ENCODE results near the gene ZCRB1. TPM values are rescaled to one million over a fixed set of nuclear protein-coding genes. Genes with fewer than 3 reads are reported as not detected.
A peak's percentile ranks its signal among the peaks of the same experiment; 100 is the strongest.

ZCRB1 gene
- total RNA-seq, 4 donors from 2014 or later, result 24.4 to 42.4 (median 35.0) TPM

GRCh38 chr12:42298887-42299286, 27.0 kb downstream of the ZCRB1 start:
- no peaks in the 10 kb centered on the region for H3K9me3 ChIP-seq
- no peaks in the 10 kb centered on the region for H3K4me1 ChIP-seq
- H3K27me3 ChIP-seq, result no peaks in the 10 kb centered on the region
- intact Hi-C loops (cut with DNase I; ENCODE audit: low total_unique reads) (no loop called here), in situ Hi-C loops (cut with MboI; ENCODE audit: low sequenced_read_pairs in 4 of 4) (no loop called here)
- H3K36me3 ChIP-seq, result no peaks in the 10 kb centered on the region
- H3K4me3 ChIP-seq, result no peak overlapping the region
- no peak overlapping the region for H3K27ac ChIP-seq
- ATAC-seq (no peak), DNase-seq (no peak)
- TF ChIP-seq POLR2A (IDR thresholded peaks at IDR 0.05) (no peak), CTCF (IDR thresholded peaks at IDR 0.05 in 4 of 5, conservative IDR thresholded peaks at IDR 0.05 in 1 of 5) (no peak)

DNA sequence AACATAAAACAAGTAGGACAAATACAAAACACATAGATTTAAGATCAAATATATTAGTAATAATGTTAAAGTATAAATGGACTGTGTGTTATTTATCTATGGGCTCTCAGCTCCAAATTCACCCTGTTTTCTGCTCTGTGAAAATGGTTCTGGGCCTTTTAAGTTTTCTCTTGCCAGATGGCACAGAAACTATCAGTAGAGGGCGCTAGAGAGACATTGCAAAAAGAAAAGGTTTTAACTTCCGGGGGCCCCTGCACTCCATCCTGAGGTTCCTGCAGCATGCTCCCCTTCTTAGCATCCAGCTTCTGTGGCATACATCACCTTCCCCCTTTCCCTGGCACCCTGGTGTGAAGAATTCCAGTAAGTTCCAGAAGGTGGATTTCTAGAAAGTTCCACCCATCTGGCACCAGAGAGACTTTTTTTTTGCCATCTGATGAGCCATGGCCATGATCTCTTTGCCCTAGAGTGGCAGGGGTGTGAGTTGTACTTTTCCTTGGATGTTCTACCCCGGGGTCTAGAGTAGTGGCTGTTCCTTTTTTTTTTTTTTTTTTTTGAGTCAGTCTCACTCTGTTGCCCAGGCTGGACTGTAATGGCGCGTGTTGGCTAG, 29.3 kb downstream of the ZCRB1 start:
- Histone ChIP-seq H3K27ac (no peak overlapping the region), H3K4me1 (no peaks in the 10 kb centered on the region), H3K9me3 (no peaks in the 10 kb centered on the region), H3K4me3 (no peak overlapping the region), H3K36me3 (no peaks in the 10 kb centered on the region), H3K27me3 (no peaks in the 10 kb centered on the region)
- no peak for ATAC-seq
- intact Hi-C loops (cut with DNase I; ENCODE audit: low total_unique reads) (no loop called here), in situ Hi-C loops (cut with MboI; ENCODE audit: low sequenced_read_pairs in 4 of 4) (no loop called here)
- TF ChIP-seq POLR2A (IDR thresholded peaks at IDR 0.05), result no peak
- peak in 1 of 5 experiments; percentile 26 for TF ChIP-seq CTCF (IDR thresholded peaks at IDR 0.05 in 4 of 5, conservative IDR thresholded peaks at IDR 0.05 in 1 of 5)
- DNase-seq, result no peak

DNA sequence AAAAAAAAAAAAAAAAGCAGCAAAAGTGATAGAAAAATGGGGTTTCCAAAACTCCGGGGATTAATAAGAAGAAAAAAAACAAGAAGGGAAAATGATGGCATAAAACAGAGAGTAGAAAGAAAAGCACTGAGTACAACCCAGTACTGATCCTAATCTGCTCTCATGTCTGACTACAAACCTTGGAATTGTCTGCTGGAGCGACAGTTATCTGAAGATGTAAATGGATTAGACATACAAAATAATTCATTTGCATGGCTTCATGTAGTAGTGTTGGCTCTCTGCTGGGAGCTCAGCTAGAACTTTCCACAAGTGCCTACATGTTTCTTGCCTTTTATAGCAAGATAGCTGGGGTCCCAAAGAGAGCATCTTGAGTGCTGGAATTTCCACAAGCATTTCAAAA, 34.2 kb downstream of the ZCRB1 start:
- DNase-seq, result no peak
- H3K9me3 ChIP-seq, result no peaks in the 10 kb centered on the region
- H3K27ac ChIP-seq, result no peak overlapping the region
- no peaks in the 10 kb centered on the region for H3K4me1 ChIP-seq
- no peak for ATAC-seq
- TF ChIP-seq CTCF (IDR thresholded peaks at IDR 0.05 in 4 of 5, conservative IDR thresholded peaks at IDR 0.05 in 1 of 5) (no peak), POLR2A (IDR thresholded peaks at IDR 0.05) (no peak)
- in situ Hi-C loops (cut with MboI; ENCODE audit: low sequenced_read_pairs in 4 of 4) (no loop called here), intact Hi-C loops (cut with DNase I; ENCODE audit: low total_unique reads) (no loop called here)
- no peaks in the 10 kb centered on the region for H3K27me3 ChIP-seq
- H3K36me3 ChIP-seq, result no peaks in the 10 kb centered on the region
- no peak overlapping the region for H3K4me3 ChIP-seq

DNA sequence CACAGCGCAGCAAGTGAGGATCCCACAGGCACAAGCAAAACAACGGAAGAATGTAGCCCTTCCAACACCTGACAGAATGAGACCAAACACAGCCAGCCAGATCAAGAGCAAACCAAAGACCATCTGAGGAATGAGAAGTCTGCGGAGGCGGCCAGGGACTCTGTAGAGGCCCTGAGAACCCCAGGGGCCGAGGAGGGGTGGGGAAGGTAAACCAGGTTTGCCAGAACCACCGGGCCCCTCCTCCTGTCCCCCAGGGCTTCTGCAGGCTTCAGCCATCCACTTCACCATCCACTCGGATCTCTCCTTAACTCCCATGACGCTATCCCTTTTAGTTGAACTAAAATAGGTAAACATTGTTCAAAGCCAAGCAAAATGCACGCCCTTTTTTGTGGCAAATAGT, 37.4 kb downstream of the ZCRB1 start:
- Histone ChIP-seq H3K36me3 (no peaks in the 10 kb centered on the region), H3K27ac (no peak overlapping the region), H3K27me3 (no peaks in the 10 kb centered on the region), H3K9me3 (no peaks in the 10 kb centered on the region), H3K4me1 (no peaks in the 10 kb centered on the region), H3K4me3 (no peak overlapping the region)
- TF ChIP-seq CTCF (IDR thresholded peaks at IDR 0.05 in 4 of 5, conservative IDR thresholded peaks at IDR 0.05 in 1 of 5), result no peak
- TF ChIP-seq POLR2A (IDR thresholded peaks at IDR 0.05), result no peak
- intact Hi-C loops (cut with DNase I; ENCODE audit: low total_unique reads), result no loop called here
- no peak for ATAC-seq
- no peak for DNase-seq
- in situ Hi-C loops (cut with MboI; ENCODE audit: low sequenced_read_pairs in 4 of 4), result no loop called here

- DNase-seq, result no peak
- in situ Hi-C loops (cut with MboI; ENCODE audit: low sequenced_read_pairs in 4 of 4) (no loop called here), intact Hi-C loops (cut with DNase I; ENCODE audit: low total_unique reads) (no loop called here)
- H3K27me3 ChIP-seq, result no peaks in the 10 kb centered on the region
- H3K36me3 ChIP-seq, result no peaks in the 10 kb centered on the region
- H3K4me3 ChIP-seq, result no peak overlapping the region
- no peak for ATAC-seq
- no peaks in the 10 kb centered on the region for H3K4me1 ChIP-seq
- TF ChIP-seq CTCF (IDR thresholded peaks at IDR 0.05 in 4 of 5, conservative IDR thresholded peaks at IDR 0.05 in 1 of 5) (no peak), POLR2A (IDR thresholded peaks at IDR 0.05) (no peak)
- H3K27ac ChIP-seq, result no peak overlapping the region
- no peaks in the 10 kb centered on the region for H3K9me3 ChIP-seq
Measured at GRCh38 chr12:42286741-42287140, 39.2 kb downstream of the ZCRB1 start.
